HFF-Myc (cell line): ENCODE data around the gene LILRA2.
"Not testable (repeated sequence)": the region's sequence is repeated elsewhere in the genome, so short reads cannot be mapped to it uniquely, and the experiment has no call there.

Experiments
- DNase-seq: peaks from one replicate; pipeline ENCODE4 v3.0.0-alpha.2; 2011; ENCODE audit warnings: low read depth; ENCODE audit errors: extremely low read depth
- H3K4me3 ChIP-seq: replicated peaks from 2 replicates; pipeline ENCODE4 v1.5.1; 2011; ENCODE audit warnings: low read depth, mild to moderate bottlenecking, control low read depth, low read length
- TF ChIP-seq, protein P1 (sequence below): IDR thresholded peaks from 2 replicates; pipeline ENCODE4 v1.5.1; 2012; ENCODE audit warnings: mild to moderate bottlenecking, low read depth, low read length, control low read depth; ENCODE audit errors: missing control alignments

Gene LILRA2

DNA sequence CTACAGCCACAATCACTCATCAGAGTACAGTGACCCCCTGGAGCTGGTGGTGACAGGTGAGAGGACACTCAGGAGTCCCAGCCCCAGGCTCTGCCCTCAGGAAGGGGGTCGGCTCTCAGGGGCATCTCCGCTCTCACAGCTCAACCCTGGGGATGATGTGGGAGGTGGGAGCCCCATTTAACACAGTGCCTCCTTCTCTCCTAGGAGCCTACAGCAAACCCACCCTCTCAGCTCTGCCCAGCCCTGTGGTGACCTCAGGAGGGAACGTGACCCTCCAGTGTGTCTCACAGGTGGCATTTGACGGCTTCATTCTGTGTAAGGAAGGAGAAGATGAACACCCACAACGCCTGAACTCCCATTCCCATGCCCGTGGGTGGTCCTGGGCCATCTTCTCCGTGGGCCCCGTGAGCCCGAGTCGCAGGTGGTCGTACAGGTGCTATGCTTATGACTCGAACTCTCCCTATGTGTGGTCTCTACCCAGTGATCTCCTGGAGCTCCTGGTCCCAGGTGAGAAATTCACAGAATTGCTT is 1.0 kb downstream of the LILRA2 start:
- DNase-seq = no peak
- no peak overlapping the region for H3K4me3 ChIP-seq
- TF ChIP-seq, protein P1, sequence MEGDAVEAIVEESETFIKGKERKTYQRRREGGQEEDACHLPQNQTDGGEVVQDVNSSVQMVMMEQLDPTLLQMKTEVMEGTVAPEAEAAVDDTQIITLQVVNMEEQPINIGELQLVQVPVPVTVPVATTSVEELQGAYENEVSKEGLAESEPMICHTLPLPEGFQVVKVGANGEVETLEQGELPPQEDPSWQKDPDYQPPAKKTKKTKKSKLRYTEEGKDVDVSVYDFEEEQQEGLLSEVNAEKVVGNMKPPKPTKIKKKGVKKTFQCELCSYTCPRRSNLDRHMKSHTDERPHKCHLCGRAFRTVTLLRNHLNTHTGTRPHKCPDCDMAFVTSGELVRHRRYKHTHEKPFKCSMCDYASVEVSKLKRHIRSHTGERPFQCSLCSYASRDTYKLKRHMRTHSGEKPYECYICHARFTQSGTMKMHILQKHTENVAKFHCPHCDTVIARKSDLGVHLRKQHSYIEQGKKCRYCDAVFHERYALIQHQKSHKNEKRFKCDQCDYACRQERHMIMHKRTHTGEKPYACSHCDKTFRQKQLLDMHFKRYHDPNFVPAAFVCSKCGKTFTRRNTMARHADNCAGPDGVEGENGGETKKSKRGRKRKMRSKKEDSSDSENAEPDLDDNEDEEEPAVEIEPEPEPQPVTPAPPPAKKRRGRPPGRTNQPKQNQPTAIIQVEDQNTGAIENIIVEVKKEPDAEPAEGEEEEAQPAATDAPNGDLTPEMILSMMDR = no peak

DNA sequence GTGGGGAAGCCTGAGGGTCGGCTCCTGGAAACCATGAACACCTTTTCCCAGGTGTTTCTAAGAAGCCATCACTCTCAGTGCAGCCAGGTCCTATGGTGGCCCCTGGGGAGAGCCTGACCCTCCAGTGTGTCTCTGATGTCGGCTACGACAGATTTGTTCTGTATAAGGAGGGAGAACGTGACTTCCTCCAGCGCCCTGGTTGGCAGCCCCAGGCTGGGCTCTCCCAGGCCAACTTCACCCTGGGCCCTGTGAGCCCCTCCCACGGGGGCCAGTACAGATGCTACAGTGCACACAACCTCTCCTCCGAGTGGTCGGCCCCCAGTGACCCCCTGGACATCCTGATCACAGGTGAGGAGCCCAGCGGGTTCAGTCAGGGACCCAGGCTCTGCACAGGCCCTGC is 1.6 kb downstream of the LILRA2 start:
- not testable (repeated sequence) for H3K4me3 ChIP-seq, DNase-seq

DNA sequence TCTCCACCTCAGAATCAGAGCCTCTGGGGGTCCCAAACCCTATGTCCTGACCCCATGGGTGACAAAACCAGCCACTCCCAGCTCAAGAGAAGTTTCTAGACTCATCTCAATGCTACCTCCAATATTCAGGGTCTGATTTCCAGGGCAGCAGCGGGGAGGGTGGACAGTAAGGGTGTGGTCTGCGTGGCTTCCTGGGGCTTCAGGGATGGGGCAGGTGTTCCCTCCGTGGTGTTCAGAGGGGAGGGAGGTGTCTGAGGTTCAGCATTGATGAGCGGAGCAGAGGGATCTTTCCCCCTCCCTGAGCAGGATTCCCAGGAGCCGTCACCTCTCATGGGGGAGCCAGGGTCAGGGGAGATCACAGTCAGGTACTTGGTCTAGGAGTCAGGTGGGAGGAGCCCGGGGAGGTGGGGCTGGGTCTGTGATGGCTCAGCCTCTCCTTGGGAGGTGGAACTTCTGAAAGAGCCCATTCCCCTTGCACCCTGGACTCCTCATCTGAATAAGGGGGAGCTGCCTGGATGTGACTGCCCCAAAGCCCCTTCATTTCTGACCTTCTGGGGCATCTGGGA is 2.9 kb downstream of the LILRA2 start:
- DNase-seq = no peak
- TF ChIP-seq, protein P1 = no peak

DNA sequence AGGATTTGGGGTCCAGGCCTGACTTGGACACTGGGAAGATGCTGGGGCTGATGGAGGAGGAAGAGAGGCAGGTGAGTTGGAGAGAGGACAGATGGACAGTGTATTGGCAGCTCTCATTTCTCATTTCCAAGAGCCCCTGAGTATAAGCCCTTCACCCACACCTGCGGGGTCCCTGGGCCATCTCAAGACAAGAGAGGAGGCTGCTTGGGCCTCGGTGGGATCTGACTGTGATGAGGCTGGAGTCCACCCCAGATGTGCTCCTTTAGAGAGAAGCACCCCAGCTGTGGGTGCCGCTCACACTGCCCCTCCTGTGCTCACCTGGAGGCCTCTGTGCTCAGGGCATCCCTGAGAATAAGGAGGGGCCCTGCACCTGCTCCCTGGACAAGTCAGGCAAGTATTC is 3.7 kb downstream of the LILRA2 start:
- no peak for DNase-seq
- TF ChIP-seq, protein P1 = no peak
- no peak overlapping the region for H3K4me3 ChIP-seq

More for the DNA sequence above, 2.9 kb downstream of the LILRA2 start:
- H3K4me3 ChIP-seq = no peak overlapping the region

DNA sequence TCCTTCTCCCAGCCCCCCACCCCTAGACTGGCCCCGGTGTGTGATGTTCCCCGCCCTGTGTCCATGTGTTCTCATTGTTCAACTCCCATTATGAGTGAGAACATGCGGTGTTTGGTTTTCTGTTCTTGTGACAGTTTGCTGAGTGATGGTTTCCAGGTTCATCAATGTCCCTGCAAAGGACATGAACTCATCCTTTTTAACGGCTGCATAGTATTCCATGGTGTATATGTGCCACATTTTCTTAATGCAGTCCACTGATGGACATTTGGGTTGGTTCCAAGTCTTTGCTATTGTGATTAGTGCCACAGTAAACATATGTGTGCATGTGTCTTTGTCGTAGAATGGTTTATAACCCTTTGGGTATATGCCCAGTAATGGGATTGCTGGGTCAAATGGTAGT is 4.7 kb downstream of the LILRA2 start:
- H3K4me3 ChIP-seq, DNase-seq: not testable (repeated sequence)

DNA sequence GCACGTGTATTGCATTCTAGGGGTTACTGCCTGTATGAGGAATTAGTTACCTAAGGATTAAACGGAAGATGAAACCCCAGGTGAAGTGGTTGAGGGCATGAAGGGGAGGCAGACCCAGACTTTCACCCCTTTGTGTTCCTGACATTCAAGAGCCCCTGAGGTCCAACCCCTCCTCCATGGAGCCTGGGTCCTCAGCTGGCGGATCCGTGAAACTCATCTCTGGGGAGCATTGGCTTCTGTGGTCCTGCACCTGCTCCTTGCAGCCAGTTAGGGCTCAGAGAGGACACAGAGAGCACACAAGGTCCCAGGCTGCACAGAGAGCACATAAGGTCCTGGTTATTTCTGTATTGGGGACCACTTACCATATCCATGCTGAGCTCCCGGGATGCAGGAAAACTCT is 12.8 kb downstream of the LILRA2 start:
- no peak for DNase-seq
- no peak overlapping the region for H3K4me3 ChIP-seq
- TF ChIP-seq, protein P1 = no peak

DNA sequence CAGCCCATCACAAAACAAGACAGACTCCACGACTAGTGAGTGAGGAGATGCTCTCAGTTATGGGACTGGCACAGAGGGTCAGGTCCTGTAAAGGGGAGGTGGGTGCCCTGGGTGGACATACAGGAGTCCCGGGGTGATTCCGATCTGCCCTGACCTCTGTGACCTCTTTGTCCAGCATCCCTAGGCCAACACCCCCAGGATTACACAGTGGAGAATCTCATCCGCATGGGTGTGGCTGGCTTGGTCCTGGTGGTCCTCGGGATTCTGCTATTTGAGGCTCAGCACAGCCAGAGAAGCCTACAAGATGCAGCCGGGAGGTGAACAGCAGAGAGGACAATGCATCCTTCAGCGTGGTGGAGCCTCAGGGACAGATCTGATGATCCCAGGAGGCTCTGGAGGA is 13.4 kb downstream of the LILRA2 start:
- no peak for DNase-seq
- H3K4me3 ChIP-seq = no peak overlapping the region
- TF ChIP-seq, protein P1 = no peak

DNA sequence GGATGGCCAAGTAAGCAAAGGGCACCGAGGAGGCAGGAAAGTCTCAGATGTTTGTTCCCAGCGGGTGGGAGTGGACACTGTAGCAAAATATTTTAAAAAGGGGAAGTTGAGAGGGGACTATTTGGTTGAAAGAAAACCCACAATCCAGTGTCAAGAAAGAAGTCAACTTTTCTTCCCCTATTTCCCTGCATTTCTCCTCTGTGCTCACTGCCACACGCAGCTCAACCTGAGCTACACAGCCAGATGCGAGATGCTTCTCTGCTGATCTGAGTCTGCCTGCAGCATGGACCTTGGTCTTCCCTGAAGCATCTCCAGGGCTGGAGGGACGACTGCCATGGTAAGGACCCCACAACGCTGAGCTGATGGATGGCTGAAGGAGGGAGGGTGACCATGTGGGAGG is 19.9 kb downstream of the LILRA2 start, which contains the start of gene LILRA1:
LILRA1 (plus strand) TSS at position 188 of the 400 bp plus-strand sequence. CDS start 613 bp downstream, outside the sequence.
- not testable (repeated sequence) for DNase-seq, H3K4me3 ChIP-seq

DNA sequence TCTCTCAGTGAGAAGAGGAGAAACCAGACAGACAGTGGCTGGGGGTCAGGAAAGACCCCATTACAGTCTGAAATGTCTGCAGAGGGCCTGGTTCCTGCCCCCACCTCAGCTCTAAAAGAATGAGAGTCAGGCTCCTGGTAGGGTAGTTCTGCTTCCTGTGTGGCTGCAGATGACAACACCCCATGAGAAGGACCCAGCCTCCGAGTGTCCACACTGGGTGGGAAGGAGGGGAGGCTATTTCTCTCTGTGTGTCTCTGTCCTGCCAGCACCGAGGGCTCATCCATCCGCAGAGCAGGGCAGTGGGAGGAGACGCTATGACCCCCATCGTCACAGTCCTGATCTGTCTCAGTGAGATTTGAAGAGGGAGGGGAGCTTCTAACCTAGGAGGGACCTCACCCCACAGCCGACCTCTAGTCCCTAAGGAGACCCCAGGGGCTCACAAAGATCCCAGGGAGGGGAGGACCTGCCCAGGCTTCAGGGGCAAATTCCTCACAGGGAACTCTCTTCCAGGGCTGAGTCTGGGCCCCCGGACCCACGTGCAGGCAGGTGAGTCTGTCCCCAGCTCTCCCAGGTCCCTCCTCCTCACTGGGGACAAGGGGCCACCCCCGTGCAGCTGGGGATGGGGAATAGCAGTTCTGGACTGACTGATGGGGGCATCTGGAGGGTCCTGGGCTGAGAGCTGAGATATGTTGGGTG is 20.5 kb downstream of the LILRA2 start:
- DNase-seq, H3K4me3 ChIP-seq: not testable (repeated sequence)
